KOPT-K1 (cell line): Measurements from ENCODE around the gene C2orf76.

Experiments used
- H3K27ac ChIP-seq: fragments of 200-600 bp; sonication (generic); 2 replicates; pipeline ENCODE4 v1.5.1; 2016; ENCODE audit warnings: antibody characterized with exemption, mild to moderate bottlenecking, low read depth, low read length; ENCODE audit not compliant: poor library complexity, severe bottlenecking
- H3K36me3 ChIP-seq: fragments of 200-600 bp; sonication (generic); 2 replicates; pipeline ENCODE4 v1.5.1; 2017; ENCODE audit warnings: antibody characterized with exemption, mild to moderate bottlenecking, low read length, moderate library complexity; ENCODE audit not compliant: insufficient read depth
- H3K9me3 ChIP-seq: fragments of 200-600 bp; sonication (generic); 2 replicates; pipeline ENCODE4 v1.5.1; 2017; ENCODE audit warnings: antibody characterized with exemption, low read length, mild to moderate bottlenecking; ENCODE audit not compliant: insufficient read depth, poor library complexity, severe bottlenecking

C2orf76 gene

GRCh38 chr2:119260646-119261492 is 105.8 kb downstream of the C2orf76 start:
- Histone ChIP-seq H3K36me3 (no peaks in the 10 kb centered on the region), H3K27ac (no peak overlapping the region), H3K9me3 (no peaks in the 10 kb centered on the region)

GRCh38 chr2:119259296-119259860 is 107.3 kb downstream of the C2orf76 start:
- Histone ChIP-seq H3K36me3 (no peaks in the 10 kb centered on the region), H3K27ac (no peak overlapping the region), H3K9me3 (no peaks in the 10 kb centered on the region)

DNA sequence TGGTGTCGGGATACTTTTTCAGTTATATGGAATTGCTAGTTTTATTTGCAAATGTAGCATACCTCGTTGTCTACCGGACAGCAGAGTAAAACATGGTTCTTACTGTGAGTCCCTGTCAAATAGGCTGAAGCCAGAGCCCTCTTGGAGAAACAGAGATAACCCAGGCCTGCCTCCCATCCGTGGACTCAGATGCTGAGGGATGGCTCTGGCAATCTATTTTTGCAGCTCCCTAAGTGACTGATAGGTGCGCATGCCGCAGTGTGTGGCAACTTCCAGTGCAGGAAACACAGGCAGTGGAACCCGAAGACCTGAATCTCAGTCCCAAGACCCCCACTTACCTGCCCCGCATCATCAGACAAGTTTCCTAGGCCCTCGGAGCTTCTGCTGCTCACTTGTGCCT is 109.4 kb downstream of the C2orf76 start:
- no peak overlapping the region for H3K27ac ChIP-seq
- no peaks in the 10 kb centered on the region for H3K36me3 ChIP-seq
- H3K9me3 ChIP-seq: no peaks in the 10 kb centered on the region

DNA sequence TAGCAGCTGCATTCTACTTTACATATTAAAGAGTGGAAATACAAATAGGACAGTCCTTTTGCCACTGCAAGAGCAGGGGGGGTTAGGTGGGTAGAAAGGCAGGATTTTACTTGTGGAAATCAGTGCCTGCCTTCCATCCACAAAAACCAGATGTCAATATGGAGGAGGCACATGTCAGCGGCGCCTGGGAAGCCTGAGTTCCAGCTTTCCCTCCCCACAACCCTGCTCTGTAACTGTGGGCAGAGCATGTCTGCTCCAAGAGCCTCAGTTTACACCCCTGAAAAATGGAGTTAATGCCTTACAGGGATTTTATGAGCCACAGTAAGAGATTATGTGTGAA is 110.1 kb downstream of the C2orf76 start:
- Histone ChIP-seq H3K27ac (no peak overlapping the region), H3K36me3 (no peaks in the 10 kb centered on the region), H3K9me3 (no peaks in the 10 kb centered on the region)

GRCh38 chr2:119255760-119256581 is 110.7 kb downstream of the C2orf76 start:
- no peak overlapping the region for H3K27ac ChIP-seq
- H3K36me3 ChIP-seq: no peaks in the 10 kb centered on the region
- H3K9me3 ChIP-seq: no peaks in the 10 kb centered on the region

GRCh38 chr2:119254601-119255080 is 112.0 kb downstream of the C2orf76 start:
- Histone ChIP-seq H3K27ac (no peak overlapping the region), H3K36me3 (no peaks in the 10 kb centered on the region), H3K9me3 (no peaks in the 10 kb centered on the region)

GRCh38 chr2:119253760-119254600 is 112.7 kb downstream of the C2orf76 start:
- Histone ChIP-seq H3K9me3 (no peaks in the 10 kb centered on the region), H3K27ac (no peak overlapping the region), H3K36me3 (no peaks in the 10 kb centered on the region)

GRCh38 chr2:119253114-119253702 is 113.4 kb downstream of the C2orf76 start:
- Histone ChIP-seq H3K9me3 (no peaks in the 10 kb centered on the region), H3K36me3 (no peaks in the 10 kb centered on the region), H3K27ac (no peak overlapping the region)
